ENCODE results near the gene SHISAL2A. TPM values are rescaled to one million over a fixed set of nuclear protein-coding genes. Genes with fewer than 3 reads are reported as not detected.

The SHISAL2A gene
- total RNA-seq (1 to 10 TPM in 1 of 2 donors, not detected in 1; 1.6 TPM), polyA plus RNA-seq (ENCODE audit: insufficient read length in 6 of 6) (under 1 TPM; 0.48 to 0.92 (median 0.66) TPM)
- long read RNA-seq, donor 1, partial matches to known transcripts, result 7 of 7 reads
- long read RNA-seq, donor 1, other reads (novel, unspliced or antisense), result 0 of 7 reads
- long read RNA-seq, donor 2, result 0 reads
- long read RNA-seq, donor 3, partial matches to known transcripts, result 0 of 9 reads
- long read RNA-seq, donor 3, other reads (novel, unspliced or antisense), result 9 of 9 reads
- long read RNA-seq, donor 4, result 0 reads
- long read RNA-seq, donor 5, result 0 reads
- long read RNA-seq, donor 6, result 0 reads
- long read RNA-seq, donor 7, result 0 reads
- long read RNA-seq, donor 8, result 0 reads
- long read RNA-seq, donor 9, result 0 reads
- long read RNA-seq, donor 10, result 0 reads
- long read RNA-seq, donor 11, result 0 reads
- long read RNA-seq, donor 12, result 0 reads

- Histone ChIP-seq H3K9me3 (no peaks in the 10 kb centered on the region), H3K27me3 (peaks cover 10 to 37% of the 10 kb centered on the region in 2 donors), H3K4me1 (peaks cover 0 to 44% of the 10 kb centered on the region in 2 donors), H3K27ac (peak within 1 kb of the TSS in 1 of 2 donors; percentile 61), H3K4me3 (peak within 1 kb of the TSS; percentile 22 to 40), H3K36me3 (no peaks in the 10 kb centered on the region)
- TF ChIP-seq CTCF (IDR thresholded peaks at IDR 0.05), result no peak
- ATAC-seq, result peak; percentile 72
- intact Hi-C loops (cut with DNase I), result no loop called here
- peak in 3 of 4 donors; percentile 47 to 88 (median 71) for DNase-seq
Observed at GRCh38 chr1:52632732-52633290, at the start of gene SHISAL2A. Gene SHISAL2A, plus strand, starts transcription at chr1:52633168. Its CDS starts 326 bp downstream, at chr1:52633494.

GRCh38 chr1:52585474-52585873 is 47.5 kb upstream of the SHISAL2A start:
- no peaks in the 10 kb centered on the region for H3K36me3 ChIP-seq
- DNase-seq (no peak), ATAC-seq (no peak)
- no peak overlapping the region for H3K27ac ChIP-seq
- H3K27me3 ChIP-seq, result no peaks in the 10 kb centered on the region
- no peaks in the 10 kb centered on the region for H3K4me1 ChIP-seq
- H3K9me3 ChIP-seq, result no peaks in the 10 kb centered on the region
- no peak overlapping the region for H3K4me3 ChIP-seq
- TF ChIP-seq CTCF (IDR thresholded peaks at IDR 0.05), result no peak
- intact Hi-C loops (cut with DNase I), result no loop called here

GRCh38 chr1:52588027-52588426 is 44.9 kb upstream of the SHISAL2A start:
- TF ChIP-seq CTCF (IDR thresholded peaks at IDR 0.05), result no peak
- Histone ChIP-seq H3K9me3 (no peaks in the 10 kb centered on the region), H3K4me3 (no peak overlapping the region), H3K4me1 (no peaks in the 10 kb centered on the region), H3K27ac (no peak overlapping the region), H3K27me3 (no peaks in the 10 kb centered on the region), H3K36me3 (no peaks in the 10 kb centered on the region)
- intact Hi-C loops (cut with DNase I), result no loop called here
- ATAC-seq (no peak), DNase-seq (no peak)

- no peak for DNase-seq
Observed at GRCh38 chr1:52588535-52588934, 44.4 kb upstream of the SHISAL2A start.

More at GRCh38 chr1:52588535-52588934, 44.4 kb upstream of the SHISAL2A start:
- TF ChIP-seq CTCF (IDR thresholded peaks at IDR 0.05), result no peak
- no peaks in the 10 kb centered on the region for H3K4me1 ChIP-seq
- H3K4me3 ChIP-seq, result no peak overlapping the region
- H3K36me3 ChIP-seq, result no peaks in the 10 kb centered on the region
- H3K27ac ChIP-seq, result no peak overlapping the region
- ATAC-seq, result peak; percentile 51
- H3K9me3 ChIP-seq, result no peaks in the 10 kb centered on the region
- no peaks in the 10 kb centered on the region for H3K27me3 ChIP-seq
- intact Hi-C loops (cut with DNase I), result no loop called here
